Psoas muscle (tissue), 8 donors: ENCODE data around the gene DGKB. TPM values are rescaled to one million over a fixed set of nuclear protein-coding genes. Genes with fewer than 3 reads are reported as not detected.

Experiments used
- ATAC-seq, 4 donors: fragments of 200-7000 bp; cut with Tn5 transposase; one replicate each; pipeline ENCODE4 v1.9.1; 2020; ENCODE audit warnings: moderate library complexity in 3 of 4, mild to moderate bottlenecking in 2 of 4
- DNase-seq, 2 donors: peaks; one replicate each; pipeline ENCODE4 v3.0.0-alpha.2; 2020
- H3K27ac ChIP-seq: fragments of 200-600 bp; one replicate; pipeline ENCODE4 v1.8.0; 2022
- H3K27me3 ChIP-seq, 3 donors: fragments of 200-600 bp in 1 of 3; one replicate each; pipeline versions ENCODE4 v1.6.1 to v1.8.0; 2013 to 2022; ENCODE audit warnings: low read length in 2 of 3, mild to moderate bottlenecking in 2 of 3, moderate library complexity in 1 of 3; ENCODE audit not compliant: insufficient read depth in 3 of 3
- H3K36me3 ChIP-seq, 2 donors: fragments of 200-600 bp in 1 of 2; one replicate each; pipeline versions ENCODE4 v1.6.1 to v1.8.0; 2013 to 2022; ENCODE audit warnings: low read depth in 1 of 2, mild to moderate bottlenecking in 1 of 2, moderate library complexity in 1 of 2; ENCODE audit not compliant: insufficient read depth in 1 of 2
- H3K4me1 ChIP-seq: fragments of 200-600 bp; one replicate; pipeline ENCODE4 v1.8.0; 2022
- H3K4me3 ChIP-seq: fragments of 200-600 bp; one replicate; pipeline ENCODE4 v1.8.0; 2022; ENCODE audit warnings: mild to moderate bottlenecking
- H3K9me3 ChIP-seq: fragments of 200-600 bp; one replicate; pipeline ENCODE4 v1.8.0; 2022
- CTCF ChIP-seq: fragments of 200-600 bp; IDR thresholded peaks from one replicate; pipeline ENCODE4 v1.8.0; 2022; ENCODE audit warnings: antibody characterized with exemption
- WGBS, 3 donors: extraction: QIAGEN DNeasy Blood & Tissue Kit; methylation state at CpG; one replicate each; pipeline versions ENCODE4 v1.1.6 to v1.1.7; 2013; 5-methylcytosine and 5-hydroxymethylcytosine counted together
- intact Hi-C, 2 donors: fragments of 100-400 bp; cut with DNase I; formaldehyde crosslinking; loops; one replicate each; pipeline versions ENCODE4 v1.11.0 to v1.14.2; 2022
- long read RNA-seq, 2 donors: library from polyadenylated mRNA; unstranded; transcript quantifications; one replicate each; pipeline ENCODE4 v2.0.0, GENCODE V29; 2021
- polyA plus RNA-seq, 3 donors: library from polyadenylated mRNA; stranded (reverse); fragments of 200-250 nt; gene quantifications; one replicate each; pipeline ENCODE4 v1.2.3, GENCODE V29; 2013
- total RNA-seq, 4 donors: library from RNA; stranded (reverse); fragmentation: NEBNext Ultra II Directional in 2 of 4; extraction: Animal tissue kit (Norgen Biotek cat#: 25700) in 2 of 4; gene quantifications; one replicate each; pipeline versions ENCODE4 v1.2.1 to v1.2.4, GENCODE V29; 2021 to 2023
- donor health status: healthy with polysubstance abuse.
- donor health status: DM: no; HTN: no; CAD: no; lungs with moderate emphysema.
- donor health status: Bipolar disorder and iron deficiency.
- donor health status: healthy.
- donor health status: DM: yes; HTN: yes; CAD: no.
- donor health status: DM: no; HTN: no; CAD: no.
- donor health status: DM: no; HTN: no; CAD: no.
- donor health status: DM: yes; HTN: yes; CAD: no.

The DGKB gene
- total RNA-seq (under 1 TPM in 2 of 4 donors, not detected in 2; 0.24 to 0.26 TPM), polyA plus RNA-seq (under 1 TPM; 0.01 to 0.04 (median 0.04) TPM)
- long read RNA-seq, donor 1, result 0 reads
- long read RNA-seq, donor 2, result 0 reads

GRCh38 chr7:14902589-14903067 is at the start of gene DGKB:
Gene DGKB (minus strand): TSS chr7:14902751.
- H3K27me3 ChIP-seq, result no peaks in the 10 kb centered on the region
- DNase-seq (peak; percentile 13 to 52), ATAC-seq (peak; percentile 27 to 65 (median 30))
- H3K4me3 ChIP-seq, result peak within 1 kb of the TSS; percentile 53
- TF ChIP-seq CTCF, result no peak
- H3K9me3 ChIP-seq, result no peaks in the 10 kb centered on the region
- H3K36me3 ChIP-seq, result no peaks in the 10 kb centered on the region
- H3K4me1 ChIP-seq, result no peaks in the 10 kb centered on the region
- intact Hi-C loops, result no loop called here
- H3K27ac ChIP-seq, result no peak within 1 kb of the TSS
- WGBS, 3 donors, result 0 to 6% (median 3%) methylated on average over 16 of the region's 16 CpGs

GRCh38 chr7:14950013-14950412 is 47.5 kb upstream of the DGKB start:
- no peaks in the 10 kb centered on the region for H3K36me3 ChIP-seq
- ATAC-seq, result no peak
- H3K4me3 ChIP-seq, result no peak overlapping the region
- H3K4me1 ChIP-seq, result no peaks in the 10 kb centered on the region
- H3K9me3 ChIP-seq, result no peaks in the 10 kb centered on the region
- intact Hi-C loops, result no loop called here
- no peaks in the 10 kb centered on the region for H3K27me3 ChIP-seq
- H3K27ac ChIP-seq, result no peak overlapping the region
- 82 to 92% (median 91%) methylated on average over 4 of the region's 4 CpGs for WGBS, 3 donors
- DNase-seq, result no peak
- no peak for TF ChIP-seq CTCF

GRCh38 chr7:14938181-14938580 is 35.6 kb upstream of the DGKB start:
- H3K36me3 ChIP-seq, result no peaks in the 10 kb centered on the region
- no peak for TF ChIP-seq CTCF
- H3K27me3 ChIP-seq, result no peaks in the 10 kb centered on the region
- H3K9me3 ChIP-seq, result no peaks in the 10 kb centered on the region
- DNase-seq, result no peak
- no peak overlapping the region for H3K27ac ChIP-seq
- intact Hi-C loops, result no loop called here
- H3K4me1 ChIP-seq, result no peaks in the 10 kb centered on the region
- H3K4me3 ChIP-seq, result no peak overlapping the region
- 86 to 94% (median 93%) methylated on average over 1 of the region's 1 CpG for WGBS, 3 donors
- ATAC-seq, result no peak

GRCh38 chr7:14937581-14937980 is 35.0 kb upstream of the DGKB start:
- no peak overlapping the region for H3K4me3 ChIP-seq
- H3K27ac ChIP-seq, result no peak overlapping the region
- no peaks in the 10 kb centered on the region for H3K4me1 ChIP-seq
- H3K27me3 ChIP-seq, result no peaks in the 10 kb centered on the region
- DNase-seq (no peak), ATAC-seq (no peak)
- intact Hi-C loops, result no loop called here
- no peaks in the 10 kb centered on the region for H3K9me3 ChIP-seq
- H3K36me3 ChIP-seq, result no peaks in the 10 kb centered on the region
- WGBS, 3 donors, result 89 to 94% (median 92%) methylated on average over 1 of the region's 1 CpG
- no peak for TF ChIP-seq CTCF

GRCh38 chr7:14936554-14936953 is 34.0 kb upstream of the DGKB start:
- no peaks in the 10 kb centered on the region for H3K4me1 ChIP-seq
- no peak overlapping the region for H3K27ac ChIP-seq
- no peaks in the 10 kb centered on the region for H3K27me3 ChIP-seq
- intact Hi-C loops, result no loop called here
- no peak overlapping the region for H3K4me3 ChIP-seq
- TF ChIP-seq CTCF, result no peak
- DNase-seq (peak in 1 of 2 donors; percentile 22), ATAC-seq (no peak)
- 20 to 28% (median 20%) methylated on average over 5 of the region's 5 CpGs for WGBS, 3 donors
- no peaks in the 10 kb centered on the region for H3K9me3 ChIP-seq
- H3K36me3 ChIP-seq, result no peaks in the 10 kb centered on the region
